GM13977 (cell line): Measurements from ENCODE around the gene C4BPB.

ENCODE experiments used
- DNase-seq: peaks from one replicate; pipeline ENCODE4 v3.0.0; 2012; ENCODE audit warnings: low spot score
- in situ Hi-C: fragments of 300-500 bp; cut with MboI; formaldehyde crosslinking; loops from one replicate; pipeline ENCODE4 v1.12.0; 2022; ENCODE audit warnings: low sequenced_read_pairs, low pct_unique_long_range_greater_than_20kb, mixed read lengths, inconsistent platforms; ENCODE audit not compliant: unreplicated experiment
- TF ChIP-seq, protein P1 (sequence below): IDR thresholded peaks from 2 replicates; pipeline ENCODE4 v1.5.1; 2012; ENCODE audit warnings: mild to moderate bottlenecking, control low read depth; ENCODE audit not compliant: insufficient read depth; ENCODE audit errors: extremely low read depth, missing control alignments

Gene C4BPB

DNA sequence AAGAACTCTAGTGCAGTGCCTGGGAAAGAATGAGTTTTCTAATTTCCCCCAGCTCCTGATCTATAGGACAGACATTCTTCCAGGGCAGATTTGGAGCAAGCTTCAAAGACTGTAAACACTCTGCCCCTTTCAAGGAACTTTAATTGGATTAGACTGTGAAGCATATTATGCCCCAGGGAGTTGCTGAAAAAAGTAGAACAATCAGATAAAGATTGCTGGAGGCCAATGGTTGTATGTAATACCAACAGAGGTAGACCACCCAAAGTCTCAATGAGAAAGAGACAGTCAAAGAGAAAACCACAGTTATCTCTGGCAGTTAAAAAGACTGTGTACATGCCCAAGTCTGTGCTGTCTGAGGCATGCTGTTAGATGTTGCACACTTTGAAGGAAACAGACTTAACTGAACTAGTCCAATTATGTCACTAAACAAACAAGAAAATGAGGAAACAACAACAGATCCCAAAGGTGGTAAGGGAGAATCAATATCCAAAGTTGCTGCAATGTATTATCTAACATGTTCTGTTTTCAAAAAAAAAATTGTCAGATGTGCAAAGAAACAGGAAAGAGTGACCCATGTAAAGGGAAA lies 39.8 kb downstream of the C4BPB start:
- in situ Hi-C loops = no loop called here
- no peak for DNase-seq
- TF ChIP-seq, protein P1, sequence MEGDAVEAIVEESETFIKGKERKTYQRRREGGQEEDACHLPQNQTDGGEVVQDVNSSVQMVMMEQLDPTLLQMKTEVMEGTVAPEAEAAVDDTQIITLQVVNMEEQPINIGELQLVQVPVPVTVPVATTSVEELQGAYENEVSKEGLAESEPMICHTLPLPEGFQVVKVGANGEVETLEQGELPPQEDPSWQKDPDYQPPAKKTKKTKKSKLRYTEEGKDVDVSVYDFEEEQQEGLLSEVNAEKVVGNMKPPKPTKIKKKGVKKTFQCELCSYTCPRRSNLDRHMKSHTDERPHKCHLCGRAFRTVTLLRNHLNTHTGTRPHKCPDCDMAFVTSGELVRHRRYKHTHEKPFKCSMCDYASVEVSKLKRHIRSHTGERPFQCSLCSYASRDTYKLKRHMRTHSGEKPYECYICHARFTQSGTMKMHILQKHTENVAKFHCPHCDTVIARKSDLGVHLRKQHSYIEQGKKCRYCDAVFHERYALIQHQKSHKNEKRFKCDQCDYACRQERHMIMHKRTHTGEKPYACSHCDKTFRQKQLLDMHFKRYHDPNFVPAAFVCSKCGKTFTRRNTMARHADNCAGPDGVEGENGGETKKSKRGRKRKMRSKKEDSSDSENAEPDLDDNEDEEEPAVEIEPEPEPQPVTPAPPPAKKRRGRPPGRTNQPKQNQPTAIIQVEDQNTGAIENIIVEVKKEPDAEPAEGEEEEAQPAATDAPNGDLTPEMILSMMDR = no peak

DNA sequence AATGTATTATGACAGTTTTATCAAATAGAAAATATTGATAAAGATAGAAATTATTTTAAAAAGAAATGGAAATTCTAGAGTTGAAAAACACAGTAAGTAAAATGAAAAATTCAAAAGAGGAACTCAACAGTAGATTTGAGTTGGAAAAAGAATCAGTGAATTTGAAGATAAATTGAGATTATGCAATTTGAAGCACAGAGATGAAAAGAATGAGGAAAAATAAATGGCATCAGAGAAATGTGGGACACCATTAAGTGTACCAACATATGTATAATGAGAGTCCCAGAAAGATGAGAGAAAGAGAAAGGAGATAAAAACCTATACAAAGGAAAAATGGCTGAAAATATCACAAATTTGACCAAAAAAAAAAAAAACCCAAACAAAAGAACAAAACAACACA lies 40.4 kb downstream of the C4BPB start:
- DNase-seq = no peak
- TF ChIP-seq, protein P1 = no peak
- in situ Hi-C loops = no loop called here

DNA sequence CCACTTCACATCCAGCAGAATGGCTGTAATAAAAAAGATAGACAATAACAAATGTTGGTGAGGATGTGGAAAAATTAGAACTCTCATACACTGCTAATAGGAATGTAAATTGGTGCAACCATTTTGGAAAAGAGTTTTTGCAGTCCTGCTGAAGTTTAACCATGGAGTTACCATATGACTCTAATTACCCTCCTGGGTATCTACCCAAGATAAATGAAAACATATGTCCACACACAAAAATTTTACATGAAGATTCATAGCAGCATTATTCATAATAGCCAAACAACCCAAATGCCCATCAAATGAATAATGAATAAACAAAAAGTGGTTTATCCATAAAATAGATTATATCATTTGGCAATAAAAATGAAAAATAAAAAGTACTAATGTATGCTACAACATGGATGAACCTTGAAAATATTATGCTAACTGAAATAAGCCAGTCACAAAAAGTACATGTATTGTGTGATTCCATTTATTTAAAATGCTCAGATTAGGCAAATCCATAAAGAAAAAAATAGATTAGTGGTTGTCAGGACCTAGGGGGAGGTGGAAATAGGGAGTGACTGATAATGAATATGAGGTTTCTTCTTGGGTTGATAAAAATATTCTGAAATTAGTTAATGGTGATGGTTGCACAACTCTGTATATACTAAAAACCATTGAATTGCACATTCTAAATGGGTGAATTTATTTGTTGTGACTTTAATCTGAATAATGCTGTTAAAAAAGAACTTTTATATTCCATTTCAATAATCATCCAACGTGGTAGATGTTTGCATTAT lies 41.8 kb downstream of the C4BPB start:
- in situ Hi-C loops = no loop called here
- TF ChIP-seq, protein P1 = no peak
- no peak for DNase-seq

DNA sequence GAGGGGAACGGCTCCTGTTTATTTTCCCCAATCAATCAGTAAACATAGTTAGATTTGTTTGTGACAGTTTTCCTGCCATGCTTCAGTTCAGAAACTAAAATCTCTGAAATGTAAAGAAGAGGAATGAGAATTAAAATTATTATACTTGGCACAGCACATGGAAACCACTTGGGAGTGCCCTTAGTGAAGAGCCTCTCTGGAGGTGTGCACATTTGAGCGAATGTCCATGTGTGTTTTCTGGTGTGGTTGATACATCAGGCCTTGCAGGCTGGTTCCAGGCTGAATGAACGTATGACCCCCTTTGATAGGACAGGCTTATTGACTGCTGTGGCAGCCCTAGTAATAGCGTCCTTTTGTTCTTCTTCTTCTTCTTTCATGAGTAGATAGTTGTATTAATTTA lies 42.5 kb downstream of the C4BPB start:
- in situ Hi-C loops = no loop called here
- DNase-seq = no peak
- TF ChIP-seq, protein P1 = no peak

DNA sequence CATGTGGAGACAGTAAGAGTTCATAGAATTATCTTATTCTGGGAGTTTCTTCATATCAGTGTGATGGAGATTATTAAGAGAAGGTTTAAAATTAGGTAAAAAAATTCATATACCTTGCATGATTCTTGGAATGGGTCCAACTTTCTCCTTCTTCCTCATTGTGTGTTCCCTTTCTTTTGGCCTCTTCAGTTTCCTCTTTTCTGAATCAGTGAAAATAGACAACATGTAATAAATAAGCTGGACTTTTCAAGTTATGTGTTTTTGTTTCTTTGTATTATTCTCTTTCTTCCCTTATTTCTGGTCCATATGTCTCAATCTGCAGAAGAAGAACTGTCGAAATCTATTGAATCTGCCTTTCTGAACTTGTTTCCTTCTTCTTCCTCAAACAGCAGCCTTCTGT lies 45.9 kb downstream of the C4BPB start:
- in situ Hi-C loops = no loop called here
- TF ChIP-seq, protein P1 = no peak
- DNase-seq = no peak

DNA sequence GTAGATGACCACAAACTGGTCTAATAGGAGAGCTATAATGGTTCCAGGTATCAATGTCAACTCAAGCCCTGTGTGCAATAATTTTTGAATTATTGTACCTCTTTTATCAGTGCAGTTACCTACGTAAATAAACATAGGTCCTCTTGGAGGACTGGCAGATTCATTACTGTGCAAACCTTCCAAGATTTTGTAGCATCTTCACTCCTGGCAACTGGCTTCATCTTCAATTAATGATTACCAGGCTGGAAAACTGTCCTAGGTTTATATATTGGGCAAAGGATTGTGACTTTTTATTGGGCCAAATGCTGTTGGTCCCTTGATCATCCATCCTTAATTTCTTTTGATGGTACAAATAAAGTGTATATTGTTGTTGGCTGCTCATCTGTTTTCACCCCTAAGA lies 51.0 kb downstream of the C4BPB start:
- in situ Hi-C loops = no loop called here
- DNase-seq = no peak
- TF ChIP-seq, protein P1 = no peak
